Endothelial cell (in vitro differentiated cells): Measurements from ENCODE around the gene SLC26A2. TPM values are rescaled to one million over a fixed set of nuclear protein-coding genes. Genes with fewer than 3 reads are reported as not detected.
A peak's percentile ranks its signal among the peaks of the same experiment; 100 is the strongest.

ENCODE experiments used
- DNase-seq: peaks from one replicate; pipeline ENCODE4 v3.0.0; 2021; ENCODE audit warnings: low spot score
- H3K27ac Mint-ChIP-seq: one replicate; pipeline ENCODE4 v1.8.0; 2021; ENCODE audit warnings: mixed read lengths, inconsistent platforms; ENCODE audit not compliant: unreplicated experiment
- H3K27me3 Mint-ChIP-seq: one replicate; pipeline ENCODE4 v1.8.0; 2021; ENCODE audit warnings: mild to moderate bottlenecking, moderate library complexity, mixed read lengths, inconsistent platforms; ENCODE audit not compliant: unreplicated experiment
- H3K36me3 Mint-ChIP-seq: one replicate; pipeline ENCODE4 v1.8.0; 2021; ENCODE audit warnings: mild to moderate bottlenecking, low read depth, mixed read lengths, inconsistent platforms; ENCODE audit not compliant: unreplicated experiment
- H3K4me1 Mint-ChIP-seq: one replicate; pipeline ENCODE4 v1.8.0; 2021; ENCODE audit warnings: mild to moderate bottlenecking, mixed read lengths, inconsistent platforms; ENCODE audit not compliant: unreplicated experiment
- H3K4me3 Mint-ChIP-seq: one replicate; pipeline ENCODE4 v1.8.0; 2021; ENCODE audit warnings: mild to moderate bottlenecking, mixed read lengths, inconsistent platforms; ENCODE audit not compliant: unreplicated experiment
- H3K9me3 Mint-ChIP-seq: one replicate; pipeline ENCODE4 v1.8.0; 2021; ENCODE audit warnings: mixed read lengths, inconsistent platforms; ENCODE audit not compliant: unreplicated experiment
- CTCF ChIP-seq: fragments of 200-600 bp; sonication (generic); IDR thresholded peaks from one replicate; pipeline ENCODE4 v1.5.0; 2021; ENCODE audit warnings: antibody characterized with exemption; ENCODE audit not compliant: unreplicated experiment
- total RNA-seq: library from RNA; stranded (reverse); fragmentation: NEBNext Ultra II Directional; extraction: Animal tissue kit (Norgen Biotek cat#: 25700); gene quantifications from one replicate; pipeline ENCODE4 v1.2.1, GENCODE V29; 2021; ENCODE audit not compliant: unreplicated experiment

SLC26A2 gene
- total RNA-seq, 1 donor from 2014 or later: 22.2 TPM

DNA sequence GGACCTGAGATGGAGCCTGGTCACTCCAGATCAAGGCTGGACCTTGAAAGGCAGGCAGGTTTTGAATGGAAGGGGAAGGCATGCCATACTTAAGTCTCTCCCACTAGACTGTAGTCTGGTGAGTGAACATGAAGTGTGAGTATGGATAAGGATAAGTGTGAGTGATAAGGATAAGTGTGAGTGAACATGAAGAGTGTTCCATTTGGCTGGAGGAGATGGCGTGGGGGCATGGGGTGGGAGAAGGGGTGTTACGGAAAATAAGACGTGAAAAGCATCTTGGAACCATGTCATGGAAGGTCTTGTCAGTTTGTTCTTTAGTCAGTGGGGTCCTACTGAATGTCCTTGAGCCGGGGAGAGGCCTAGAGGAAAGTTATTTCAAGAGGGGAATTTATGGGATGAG, 72.8 kb downstream of the SLC26A2 start:
- H3K4me1 Mint-ChIP-seq: no peaks in the 10 kb centered on the region
- DNase-seq: no peak
- no peak overlapping the region for H3K27ac Mint-ChIP-seq
- TF ChIP-seq CTCF: no peak
- peak overlapping the region; percentile 37 for H3K4me3 Mint-ChIP-seq
- H3K36me3 Mint-ChIP-seq: peaks cover 52% of the 10 kb centered on the region
- H3K9me3 Mint-ChIP-seq: no peaks in the 10 kb centered on the region
- H3K27me3 Mint-ChIP-seq: peaks cover 8% of the 10 kb centered on the region

- TF ChIP-seq CTCF: no peak
- Mint-ChIP-seq H3K4me3 (no peak overlapping the region), H3K9me3 (no peaks in the 10 kb centered on the region), H3K27ac (no peak overlapping the region), H3K27me3 (peaks cover 8% of the 10 kb centered on the region), H3K4me1 (no peaks in the 10 kb centered on the region), H3K36me3 (peaks cover 51% of the 10 kb centered on the region)
- no peak for DNase-seq
These were observed 74.1 kb downstream of the SLC26A2 start for GRCh38 chr5:150034662-150035061.

DNA sequence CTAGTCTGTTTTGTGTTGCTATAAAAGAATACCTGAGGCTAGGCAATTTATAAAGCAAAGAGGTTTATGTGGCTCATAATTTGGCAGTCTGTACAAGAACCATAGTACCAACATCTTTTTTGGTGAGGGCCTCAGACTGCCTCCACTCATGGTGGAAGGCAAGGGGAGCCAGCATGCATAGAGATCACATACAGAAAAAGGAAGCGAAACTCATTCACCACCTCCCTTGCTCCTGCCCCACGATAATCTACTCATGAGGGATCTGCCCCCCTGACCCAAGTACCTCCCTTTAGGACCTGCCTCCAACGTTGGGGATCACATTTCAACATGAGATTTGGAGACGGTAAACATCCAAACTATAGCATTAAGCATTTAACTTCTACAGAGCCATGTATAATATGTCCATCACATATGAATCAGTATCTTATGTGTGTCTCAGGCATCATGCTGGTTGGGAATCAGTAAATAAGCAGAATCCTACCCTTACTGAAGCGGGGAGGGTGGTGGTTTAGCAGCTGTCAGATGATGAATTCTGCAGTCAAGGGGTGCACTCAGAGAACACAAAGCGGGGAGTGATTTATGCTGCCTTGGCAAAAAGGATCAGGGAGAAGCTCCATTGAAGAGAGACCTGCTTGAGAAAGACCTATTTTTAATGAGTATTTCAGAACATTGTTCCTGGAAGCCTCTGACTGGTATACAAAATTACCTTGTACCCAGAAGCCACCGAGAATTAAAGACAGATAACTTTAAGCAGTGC, 74.8 kb downstream of the SLC26A2 start:
- H3K27me3 Mint-ChIP-seq: peaks cover 8% of the 10 kb centered on the region
- H3K4me3 Mint-ChIP-seq: no peak overlapping the region
- no peak for TF ChIP-seq CTCF
- DNase-seq: no peak
- no peaks in the 10 kb centered on the region for H3K4me1 Mint-ChIP-seq
- H3K36me3 Mint-ChIP-seq: peaks cover 53% of the 10 kb centered on the region
- no peaks in the 10 kb centered on the region for H3K9me3 Mint-ChIP-seq
- no peak overlapping the region for H3K27ac Mint-ChIP-seq

DNA sequence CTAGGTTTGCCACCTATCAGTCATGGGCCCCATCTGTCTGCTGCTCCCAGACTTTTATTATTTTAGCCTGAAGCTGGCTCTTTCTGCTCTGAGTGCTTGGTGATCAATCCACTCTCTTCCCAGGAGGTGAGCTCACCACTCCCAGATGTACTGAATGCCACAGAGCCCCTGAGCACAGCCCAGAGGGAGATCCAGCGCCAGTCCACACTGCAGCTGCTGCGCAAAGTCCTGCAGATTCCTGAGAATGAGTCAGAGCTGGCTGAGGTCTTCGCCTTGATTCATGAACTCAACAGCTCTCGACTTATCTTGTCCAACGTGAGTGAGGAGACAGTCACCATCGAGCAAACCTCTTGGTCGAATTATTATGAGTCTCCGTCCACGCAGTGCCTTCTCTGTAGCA, 76.0 kb downstream of the SLC26A2 start:
- Mint-ChIP-seq H3K4me3 (no peak overlapping the region), H3K4me1 (no peaks in the 10 kb centered on the region), H3K9me3 (no peaks in the 10 kb centered on the region), H3K27ac (no peak overlapping the region), H3K27me3 (peaks cover 8% of the 10 kb centered on the region), H3K36me3 (peaks cover 60% of the 10 kb centered on the region)
- TF ChIP-seq CTCF: no peak
- DNase-seq: no peak

Other genes with a start within 250 kb of the SLC26A2 start
- gene PPARGC1B, start 230.4 kb upstream of the SLC26A2 start, total RNA-seq: 3.7 TPM
- not detected for gene PDE6A, start 16.0 kb upstream of the SLC26A2 start, total RNA-seq
- 3.5 TPM for gene TIGD6, start 39.9 kb downstream of the SLC26A2 start, total RNA-seq
- gene HMGXB3, start 40.0 kb downstream of the SLC26A2 start, total RNA-seq: 55.7 TPM
- 2.7 TPM for gene CSF1R, start 125.8 kb downstream of the SLC26A2 start, total RNA-seq
- 23.7 TPM for gene PDGFRB, start 195.1 kb downstream of the SLC26A2 start, total RNA-seq
- 0.59 TPM for gene CDX1, start 206.0 kb downstream of the SLC26A2 start, total RNA-seq
- gene SLC6A7, start 229.3 kb downstream of the SLC26A2 start, total RNA-seq: not detected